DMS153 (cell line): ENCODE measurements around the gene IFITM5.

Experiments
- DNase-seq: peaks from one replicate; lab custom pipeline; 2025; lab: John Stamatoyannopoulos, UW

IFITM5 gene

GRCh38 chr11:266676-267439, 32.5 kb downstream of the IFITM5 start:
- no peak for DNase-seq

GRCh38 chr11:261624-262023, 37.7 kb downstream of the IFITM5 start:
- no peak for DNase-seq

GRCh38 chr11:259413-259812, 39.9 kb downstream of the IFITM5 start:
- no peak for DNase-seq

GRCh38 chr11:257766-258493, 41.4 kb downstream of the IFITM5 start:
- DNase-seq = no peak

GRCh38 chr11:256952-257737, 42.2 kb downstream of the IFITM5 start:
- DNase-seq = no peak

- no peak for DNase-seq
Measured at GRCh38 chr11:255816-256215, 43.5 kb downstream of the IFITM5 start.

- no peak for DNase-seq
Measured at GRCh38 chr11:255176-255575, 44.1 kb downstream of the IFITM5 start.

GRCh38 chr11:253886-254270, 45.4 kb downstream of the IFITM5 start:
- DNase-seq = no peak

- DNase-seq = no peak
Measured at GRCh38 chr11:253160-253885, 46.0 kb downstream of the IFITM5 start.

- no peak for DNase-seq
Measured at GRCh38 chr11:252666-253065, 46.7 kb downstream of the IFITM5 start.

GRCh38 chr11:251550-251949, 47.8 kb downstream of the IFITM5 start:
- no peak for DNase-seq

- peak; percentile 13 for DNase-seq
Measured at GRCh38 chr11:250740-251299, 48.5 kb downstream of the IFITM5 start.

- DNase-seq = no peak
Measured at GRCh38 chr11:250274-250673, 49.1 kb downstream of the IFITM5 start.

GRCh38 chr11:249062-249461, 50.3 kb downstream of the IFITM5 start:
- DNase-seq = no peak
